Central memory CD8-positive, alpha-beta T cell (primary cell): Measurements from ENCODE around the gene KHDRBS2.

Experiments used
- ATAC-seq: fragments of 150-1000 bp; cut with Tn5 transposase; replicated peaks from 2 replicates; pipeline ENCODE4 v1.10.0; 2022; ENCODE audit warnings: mild to moderate bottlenecking, moderate FRiP score, moderate number of reproducible peaks; ENCODE audit not compliant: poor library complexity, severe bottlenecking; ENCODE audit errors: extremely low read depth
- DNase-seq, 2 donors: peaks; one replicate each; pipeline ENCODE4 v3.0.0; 2021; ENCODE audit warnings: low spot score in 2 of 2
- H3K27ac Mint-ChIP-seq: one replicate; pipeline ENCODE4 v1.8.0; 2022; ENCODE audit warnings: low read depth, mild to moderate bottlenecking, moderate library complexity, mixed read lengths
- H3K27me3 Mint-ChIP-seq: one replicate; pipeline ENCODE4 v1.8.0; 2022; ENCODE audit warnings: mixed read lengths
- H3K36me3 Mint-ChIP-seq: one replicate; pipeline ENCODE4 v1.8.0; 2022; ENCODE audit warnings: mild to moderate bottlenecking, moderate library complexity, mixed read lengths; ENCODE audit not compliant: insufficient read depth
- H3K4me1 Mint-ChIP-seq: one replicate; pipeline ENCODE4 v1.8.0; 2022; ENCODE audit warnings: mixed read lengths
- H3K4me3 Mint-ChIP-seq: one replicate; pipeline ENCODE4 v1.8.0; 2022; ENCODE audit warnings: mild to moderate bottlenecking, moderate library complexity, mixed read lengths
- H3K9me3 Mint-ChIP-seq: one replicate; pipeline ENCODE4 v1.8.0; 2022; ENCODE audit warnings: mixed read lengths

KHDRBS2 gene

DNA sequence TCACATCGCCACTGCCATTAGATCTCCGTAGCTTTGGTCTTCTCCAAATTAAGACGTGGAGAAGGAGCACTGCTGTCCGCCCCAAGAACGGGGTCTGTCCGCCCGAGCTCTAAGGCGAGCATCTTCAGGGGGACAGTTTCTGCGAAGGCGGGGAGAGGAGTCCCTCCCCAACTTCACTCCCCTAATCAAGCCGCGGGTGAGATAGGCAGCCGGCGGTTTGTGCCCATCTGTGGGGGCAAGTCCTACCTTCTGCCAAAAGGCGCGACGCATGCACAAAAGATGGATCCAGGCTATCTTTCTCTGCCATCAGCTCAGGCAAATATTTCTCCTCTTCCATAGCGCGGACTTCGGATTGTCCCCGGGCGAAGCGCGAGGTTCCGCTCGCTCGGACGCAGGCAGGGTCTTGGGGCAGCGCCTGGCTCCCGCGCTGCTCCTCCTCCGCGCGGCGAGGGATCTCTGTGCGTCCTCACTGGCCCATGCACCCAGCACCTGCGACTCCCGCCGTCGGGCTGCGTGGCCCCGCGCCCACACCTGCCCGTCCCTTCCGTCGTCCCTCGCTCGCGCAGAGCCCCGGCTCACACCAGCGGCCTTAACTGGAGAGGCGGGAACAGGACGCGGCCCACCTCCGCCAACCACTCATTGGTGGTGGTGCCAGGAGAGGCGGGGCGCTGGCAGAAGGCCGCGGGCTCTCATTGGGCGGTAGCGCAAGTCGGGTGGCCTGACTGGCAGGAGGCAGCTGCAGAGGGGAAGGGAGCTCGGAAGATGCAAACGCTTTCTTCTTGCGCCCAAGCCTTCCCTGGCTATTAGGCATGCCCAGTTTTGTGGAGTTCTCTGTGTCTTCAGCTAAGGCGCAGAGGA, at the start of gene KHDRBS2:
TSS of gene KHDRBS2 (minus strand) at position 614 of the 858 bp plus-strand sequence.
- H3K9me3 Mint-ChIP-seq: peaks cover 6% of the 10 kb centered on the region
- H3K27me3 Mint-ChIP-seq: no peaks in the 10 kb centered on the region
- no peaks in the 10 kb centered on the region for H3K4me1 Mint-ChIP-seq
- H3K36me3 Mint-ChIP-seq: no peaks in the 10 kb centered on the region
- ATAC-seq (peak; percentile 49), DNase-seq (no peak)
- H3K4me3 Mint-ChIP-seq: peak within 1 kb of the TSS; percentile 66
- no peak within 1 kb of the TSS for H3K27ac Mint-ChIP-seq

- H3K4me1 Mint-ChIP-seq: no peaks in the 10 kb centered on the region
- no peaks in the 10 kb centered on the region for H3K36me3 Mint-ChIP-seq
- H3K9me3 Mint-ChIP-seq: peaks cover 21% of the 10 kb centered on the region
- H3K4me3 Mint-ChIP-seq: no peak overlapping the region
- DNase-seq (no peak), ATAC-seq (no peak)
- no peak overlapping the region for H3K27ac Mint-ChIP-seq
- no peaks in the 10 kb centered on the region for H3K27me3 Mint-ChIP-seq
Measured at GRCh38 chr6:62328607-62329006, 42.6 kb upstream of the KHDRBS2 start.

- H3K4me3 Mint-ChIP-seq: no peak overlapping the region
- peaks cover 30% of the 10 kb centered on the region for H3K9me3 Mint-ChIP-seq
- no peak overlapping the region for H3K27ac Mint-ChIP-seq
- no peaks in the 10 kb centered on the region for H3K27me3 Mint-ChIP-seq
- no peak for ATAC-seq
- no peaks in the 10 kb centered on the region for H3K36me3 Mint-ChIP-seq
- DNase-seq: no peak
- H3K4me1 Mint-ChIP-seq: no peaks in the 10 kb centered on the region
Measured at GRCh38 chr6:62324834-62325233, 38.8 kb upstream of the KHDRBS2 start.

GRCh38 chr6:62323818-62324431, 37.9 kb upstream of the KHDRBS2 start:
- Mint-ChIP-seq H3K4me1 (no peaks in the 10 kb centered on the region), H3K36me3 (no peaks in the 10 kb centered on the region), H3K27me3 (no peaks in the 10 kb centered on the region), H3K27ac (no peak overlapping the region), H3K4me3 (no peak overlapping the region), H3K9me3 (peaks cover 34% of the 10 kb centered on the region)
- DNase-seq: no peak
- ATAC-seq: no peak

- Mint-ChIP-seq H3K27ac (no peak overlapping the region), H3K4me3 (no peak overlapping the region), H3K36me3 (no peaks in the 10 kb centered on the region), H3K4me1 (no peaks in the 10 kb centered on the region), H3K27me3 (no peaks in the 10 kb centered on the region), H3K9me3 (peaks cover 11% of the 10 kb centered on the region)
- ATAC-seq (no peak), DNase-seq (no peak)
Measured at GRCh38 chr6:62298745-62299392, 12.8 kb upstream of the KHDRBS2 start.

- no peak for ATAC-seq
- H3K9me3 Mint-ChIP-seq: peaks cover 21% of the 10 kb centered on the region
- H3K4me3 Mint-ChIP-seq: no peak overlapping the region
- no peak for DNase-seq
- no peak overlapping the region for H3K27ac Mint-ChIP-seq
- no peaks in the 10 kb centered on the region for H3K27me3 Mint-ChIP-seq
- no peaks in the 10 kb centered on the region for H3K4me1 Mint-ChIP-seq
- no peaks in the 10 kb centered on the region for H3K36me3 Mint-ChIP-seq
Measured at GRCh38 chr6:62296541-62296940, 10.5 kb upstream of the KHDRBS2 start.

DNA sequence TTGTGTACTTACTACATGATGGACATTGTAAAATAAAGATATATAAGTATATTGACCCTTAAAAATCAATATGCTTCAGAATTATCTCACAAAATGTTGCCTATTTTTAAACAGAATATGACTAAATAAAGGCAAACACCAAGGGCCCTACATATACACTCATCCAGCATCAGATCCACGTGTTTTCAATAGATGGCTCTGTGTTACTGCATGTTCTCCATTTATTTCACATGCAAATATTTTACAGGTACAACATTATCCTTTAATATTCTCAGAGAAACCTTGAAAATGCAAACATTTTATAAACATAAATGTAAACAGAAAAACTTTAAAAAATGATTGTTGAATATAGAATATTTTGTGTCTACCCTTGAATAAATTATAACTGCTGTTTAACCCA, 2.9 kb upstream of the KHDRBS2 start:
- no peaks in the 10 kb centered on the region for H3K4me1 Mint-ChIP-seq
- no peak for ATAC-seq

GRCh38 chr6:62288562-62288961, 2.5 kb upstream of the KHDRBS2 start:
- Mint-ChIP-seq H3K27me3 (no peaks in the 10 kb centered on the region), H3K4me3 (no peak overlapping the region), H3K9me3 (peaks cover 17% of the 10 kb centered on the region), H3K27ac (no peak overlapping the region), H3K4me1 (no peaks in the 10 kb centered on the region), H3K36me3 (no peaks in the 10 kb centered on the region)
- ATAC-seq: no peak
- DNase-seq: no peak

More for the DNA sequence above, 2.9 kb upstream of the KHDRBS2 start:
- Mint-ChIP-seq H3K27ac (no peak overlapping the region), H3K36me3 (no peaks in the 10 kb centered on the region), H3K9me3 (peaks cover 17% of the 10 kb centered on the region), H3K27me3 (no peaks in the 10 kb centered on the region), H3K4me3 (no peak overlapping the region)
- DNase-seq: no peak

DNA sequence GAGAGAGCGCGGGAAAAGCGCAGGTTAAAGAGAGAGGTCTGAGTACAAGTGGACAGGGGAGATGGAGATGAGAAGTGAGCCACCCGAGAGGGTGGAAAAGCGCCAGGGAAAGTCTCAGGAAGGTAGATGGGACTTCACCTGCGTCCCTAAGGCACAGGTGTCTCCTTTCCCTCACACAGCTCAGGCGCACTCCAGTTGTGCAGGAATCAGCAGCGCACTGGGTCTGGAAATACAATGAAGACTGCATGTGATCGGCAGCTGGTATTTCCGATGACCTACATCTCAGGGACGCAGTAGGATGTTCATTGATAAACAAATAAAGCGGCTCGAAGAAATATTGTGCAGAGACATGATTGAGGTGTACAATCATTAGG, 432 bp upstream of the KHDRBS2 start:
- H3K9me3 Mint-ChIP-seq: peaks cover 6% of the 10 kb centered on the region
- H3K4me1 Mint-ChIP-seq: no peaks in the 10 kb centered on the region
- peak overlapping the region; percentile 66 for H3K4me3 Mint-ChIP-seq
- no peaks in the 10 kb centered on the region for H3K36me3 Mint-ChIP-seq
- no peaks in the 10 kb centered on the region for H3K27me3 Mint-ChIP-seq
- H3K27ac Mint-ChIP-seq: no peak overlapping the region
- no peak for ATAC-seq
- no peak for DNase-seq

DNA sequence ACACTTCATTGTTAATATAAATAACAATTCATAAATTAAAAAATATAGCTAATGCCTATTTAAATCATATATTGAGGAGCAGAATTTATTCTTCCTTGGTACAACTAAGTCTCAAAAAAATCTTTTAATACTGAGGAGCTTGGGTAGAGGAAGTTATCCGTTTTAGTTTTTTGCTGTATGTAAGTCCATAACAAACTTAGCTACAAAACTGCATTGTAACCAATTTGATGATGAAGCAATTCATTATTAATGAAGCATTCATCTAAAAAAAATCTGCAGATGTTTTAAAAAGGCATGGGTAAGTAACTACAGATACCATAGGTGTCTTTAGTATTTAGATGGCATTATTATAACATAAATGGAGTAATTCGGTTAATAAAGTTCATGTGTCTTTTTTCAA, 1.3 kb downstream of the KHDRBS2 start:
- Mint-ChIP-seq H3K9me3 (peaks cover 6% of the 10 kb centered on the region), H3K27ac (no peak overlapping the region), H3K27me3 (no peaks in the 10 kb centered on the region), H3K4me1 (no peaks in the 10 kb centered on the region), H3K4me3 (no peak overlapping the region), H3K36me3 (no peaks in the 10 kb centered on the region)
- ATAC-seq (no peak), DNase-seq (no peak)

DNA sequence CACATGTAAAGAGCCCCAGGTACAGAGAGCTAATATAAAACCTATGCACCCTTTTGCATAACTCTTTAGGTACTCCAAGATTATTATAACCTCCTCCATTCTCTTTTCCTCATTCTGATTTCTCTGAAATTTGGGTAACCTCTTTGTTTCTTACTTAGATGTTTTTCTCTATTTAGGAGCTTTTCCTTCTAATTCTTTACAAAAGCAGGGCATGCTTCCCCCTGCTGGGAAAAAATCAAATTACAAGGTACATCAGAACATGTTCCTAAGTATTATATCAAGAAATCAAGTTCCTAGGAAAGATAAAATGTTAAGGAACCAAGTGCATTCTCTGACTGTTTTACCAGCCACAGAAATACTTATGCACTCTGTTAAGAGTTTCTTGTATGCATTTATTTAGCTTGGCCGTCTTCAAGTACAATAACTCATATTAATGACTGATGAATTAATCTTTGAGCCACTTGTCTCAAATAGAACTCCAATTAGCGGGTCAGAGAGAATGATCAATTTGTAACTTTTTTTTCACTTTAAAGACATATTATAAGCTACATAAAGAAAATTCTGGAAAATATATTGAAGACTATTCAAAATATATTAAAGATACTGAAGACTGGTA, 2.1 kb downstream of the KHDRBS2 start:
- Mint-ChIP-seq H3K27ac (no peak overlapping the region), H3K4me3 (no peak overlapping the region), H3K27me3 (no peaks in the 10 kb centered on the region), H3K36me3 (no peaks in the 10 kb centered on the region), H3K9me3 (peaks cover 6% of the 10 kb centered on the region), H3K4me1 (no peaks in the 10 kb centered on the region)
- DNase-seq: no peak
- no peak for ATAC-seq

DNA sequence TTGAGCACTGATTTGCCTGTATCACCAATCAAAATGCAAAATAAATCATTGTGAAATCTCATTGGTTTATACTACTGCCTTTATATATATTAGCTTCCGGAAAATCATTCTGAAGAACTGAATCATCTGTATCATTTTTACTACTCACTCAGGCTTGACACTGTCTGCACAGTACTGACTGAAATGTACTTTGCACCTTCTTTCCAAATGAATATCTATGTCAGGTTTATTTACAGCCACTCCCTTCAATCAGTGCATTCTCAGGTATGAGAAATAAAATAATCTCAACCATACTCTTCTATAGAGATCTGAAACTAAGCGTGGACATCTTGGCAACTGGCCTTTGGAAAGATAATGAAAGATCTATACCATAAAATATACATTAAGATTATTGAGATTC, 2.7 kb downstream of the KHDRBS2 start:
- Mint-ChIP-seq H3K27me3 (no peaks in the 10 kb centered on the region), H3K27ac (no peak overlapping the region), H3K4me3 (no peak overlapping the region), H3K9me3 (peaks cover 6% of the 10 kb centered on the region), H3K4me1 (no peaks in the 10 kb centered on the region), H3K36me3 (no peaks in the 10 kb centered on the region)
- no peak for DNase-seq
- no peak for ATAC-seq
